SK-N-SH treated with all-trans-retinoic acid at 6 μM for 48 hours (cell line): ENCODE data around the gene PLA2G4F.

Source experiments
- ATAC-seq: fragments of 200-7000 bp; cut with Tn5 transposase; 3 replicates; pipeline ENCODE4 v1.9.1; 2020; ENCODE audit warnings: mild to moderate bottlenecking, moderate library complexity
- BACH2 ChIP-seq: fragments of 250-450 bp; sonication (Bioruptor Pico); IDR thresholded peaks from 2 replicates; pipeline ENCODE4 v1.9.0; 2021; ENCODE audit warnings: mild to moderate bottlenecking, borderline replicate concordance
- CSDC2 ChIP-seq: fragments of 250-450 bp; sonication (Bioruptor Pico); IDR thresholded peaks from 2 replicates; pipeline ENCODE4 v1.5.0; 2020; ENCODE audit warnings: mild to moderate bottlenecking, moderate library complexity
- ESRRG ChIP-seq: fragments of 250-450 bp; sonication (Bioruptor Pico); IDR thresholded peaks from 2 replicates; pipeline ENCODE4 v1.6.1; 2021; ENCODE audit warnings: mild to moderate bottlenecking
- ISL1 ChIP-seq: fragments of 250-450 bp; sonication (Bioruptor Pico); IDR thresholded peaks from 2 replicates; pipeline ENCODE4 v2.1.2; 2022; ENCODE audit warnings: mild to moderate bottlenecking, moderate library complexity
- OSR1 ChIP-seq: fragments of 250-450 bp; sonication (Bioruptor Pico); IDR thresholded peaks from 2 replicates; pipeline ENCODE4 v1.8.0; 2022; ENCODE audit warnings: moderate library complexity, mild to moderate bottlenecking, inconsistent platforms
- RARB ChIP-seq: fragments of 250-450 bp; sonication (Bioruptor Pico); IDR thresholded peaks from 2 replicates; pipeline ENCODE4 v1.8.0; 2021; ENCODE audit warnings: mild to moderate bottlenecking, moderate library complexity
- TCF4 ChIP-seq: fragments of 250-450 bp; sonication (Bioruptor Pico); IDR thresholded peaks from 2 replicates; pipeline ENCODE4 v1.8.0; 2021; ENCODE audit warnings: mild to moderate bottlenecking, moderate library complexity, borderline replicate concordance
- TOX ChIP-seq: fragments of 250-450 bp; sonication (Bioruptor Pico); IDR thresholded peaks from 2 replicates; pipeline ENCODE4 v1.8.0; 2021; ENCODE audit warnings: mild to moderate bottlenecking, moderate library complexity, borderline replicate concordance
- ZC3H10 ChIP-seq: fragments of 250-450 bp; sonication (Bioruptor Pico); IDR thresholded peaks from 2 replicates; pipeline ENCODE4 v1.5.1; 2021; ENCODE audit warnings: mild to moderate bottlenecking, moderate library complexity
- ZFP3 ChIP-seq: fragments of 250-450 bp; sonication (Bioruptor Pico); IDR thresholded peaks from 2 replicates; pipeline ENCODE4 v1.5.0; 2020; ENCODE audit warnings: mild to moderate bottlenecking, moderate library complexity
- ZFP30 ChIP-seq: fragments of 450-650 bp; formaldehyde crosslinking; IDR thresholded peaks from 2 replicates; pipeline ENCODE4 v1.5.0; 2022; ENCODE audit warnings: mild to moderate bottlenecking, moderate library complexity
- ZNF565 ChIP-seq: fragments of 450-650 bp; formaldehyde crosslinking; conservative IDR thresholded peaks from 2 replicates; pipeline ENCODE4 v1.5.0; 2020; ENCODE audit warnings: low read depth, mild to moderate bottlenecking, moderate library complexity
- ZNF70 ChIP-seq: fragments of 450-650 bp; formaldehyde crosslinking; IDR thresholded peaks from 2 replicates; pipeline ENCODE4 v1.5.0; 2020; ENCODE audit warnings: mild to moderate bottlenecking, moderate library complexity
- ZNF8 ChIP-seq: fragments of 450-650 bp; formaldehyde crosslinking; IDR thresholded peaks from 2 replicates; pipeline ENCODE4 v1.5.0; 2020; ENCODE audit warnings: mild to moderate bottlenecking, moderate library complexity
- TF ChIP-seq, protein P1 (sequence below): fragments of 250-450 bp; sonication (Bioruptor Pico); IDR thresholded peaks from 2 replicates; pipeline ENCODE4 v1.5.1; 2021; ENCODE audit warnings: mild to moderate bottlenecking, moderate library complexity
- TF ChIP-seq, protein P2 (sequence below): fragments of 250-450 bp; sonication (Bioruptor Pico); IDR thresholded peaks from 2 replicates; pipeline ENCODE4 v1.5.1; 2020; ENCODE audit warnings: low read depth, mild to moderate bottlenecking, moderate library complexity
- TF ChIP-seq, protein P3 (sequence below): fragments of 250-450 bp; sonication (Bioruptor Pico); IDR thresholded peaks from 2 replicates; pipeline ENCODE4 v1.8.0; 2021; ENCODE audit warnings: low read depth, mild to moderate bottlenecking, moderate library complexity, borderline replicate concordance
- TF ChIP-seq, protein P4 (sequence below): fragments of 250-450 bp; sonication (Bioruptor Pico); IDR thresholded peaks from 2 replicates; pipeline ENCODE4 v1.5.0; 2020; ENCODE audit warnings: mild to moderate bottlenecking, moderate library complexity
- TF ChIP-seq, protein P5 (sequence below): fragments of 250-450 bp; sonication (Bioruptor Pico); IDR thresholded peaks from 2 replicates; pipeline ENCODE4 v1.8.0; 2020; ENCODE audit warnings: mild to moderate bottlenecking, moderate library complexity, borderline replicate concordance

The PLA2G4F gene

DNA sequence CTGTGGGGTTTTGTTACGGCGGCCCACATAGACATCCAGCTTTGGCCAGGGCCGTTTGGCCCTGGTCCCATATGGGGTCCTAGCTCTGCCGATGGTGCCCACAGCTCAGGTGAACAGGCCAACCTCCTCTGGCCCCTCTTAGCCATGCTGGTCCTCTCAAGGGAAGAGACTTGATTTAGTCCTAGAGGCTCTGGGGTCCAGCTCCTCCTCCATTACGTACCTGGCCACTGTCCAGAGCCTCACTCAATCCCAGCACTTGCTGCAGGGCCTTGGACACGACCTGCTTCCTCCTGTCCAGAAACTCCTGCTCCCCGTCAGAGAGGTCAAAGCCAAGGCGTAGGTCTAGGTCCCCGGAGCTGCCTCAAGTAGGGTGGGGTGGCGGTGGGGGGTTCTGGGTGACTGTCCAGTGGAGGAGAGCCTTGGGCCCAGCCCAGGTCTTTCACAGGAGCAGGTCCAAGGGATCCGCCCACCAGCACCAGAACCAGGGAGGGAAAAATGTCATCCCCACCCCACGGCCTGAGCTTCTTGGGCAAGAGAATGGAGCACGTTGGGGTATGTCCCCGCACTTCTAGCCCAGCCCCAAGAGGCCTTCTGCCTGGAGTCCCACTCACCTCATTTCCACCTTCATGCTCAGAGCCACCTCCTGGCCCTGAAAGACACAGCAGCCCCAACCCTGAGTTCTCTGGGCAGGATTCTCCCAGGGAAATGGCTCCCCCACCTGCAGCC is 6.8 kb downstream of the PLA2G4F start (continued):
- TF ChIP-seq, protein P1, sequence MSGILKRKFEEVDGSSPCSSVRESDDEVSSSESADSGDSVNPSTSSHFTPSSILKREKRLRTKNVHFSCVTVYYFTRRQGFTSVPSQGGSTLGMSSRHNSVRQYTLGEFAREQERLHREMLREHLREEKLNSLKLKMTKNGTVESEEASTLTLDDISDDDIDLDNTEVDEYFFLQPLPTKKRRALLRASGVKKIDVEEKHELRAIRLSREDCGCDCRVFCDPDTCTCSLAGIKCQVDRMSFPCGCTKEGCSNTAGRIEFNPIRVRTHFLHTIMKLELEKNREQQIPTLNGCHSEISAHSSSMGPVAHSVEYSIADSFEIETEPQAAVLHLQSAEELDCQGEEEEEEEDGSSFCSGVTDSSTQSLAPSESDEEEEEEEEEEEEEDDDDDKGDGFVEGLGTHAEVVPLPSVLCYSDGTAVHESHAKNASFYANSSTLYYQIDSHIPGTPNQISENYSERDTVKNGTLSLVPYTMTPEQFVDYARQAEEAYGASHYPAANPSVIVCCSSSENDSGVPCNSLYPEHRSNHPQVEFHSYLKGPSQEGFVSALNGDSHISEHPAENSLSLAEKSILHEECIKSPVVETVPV (CRISPR knock-in tag): no peak
- TF ChIP-seq, protein P2, sequence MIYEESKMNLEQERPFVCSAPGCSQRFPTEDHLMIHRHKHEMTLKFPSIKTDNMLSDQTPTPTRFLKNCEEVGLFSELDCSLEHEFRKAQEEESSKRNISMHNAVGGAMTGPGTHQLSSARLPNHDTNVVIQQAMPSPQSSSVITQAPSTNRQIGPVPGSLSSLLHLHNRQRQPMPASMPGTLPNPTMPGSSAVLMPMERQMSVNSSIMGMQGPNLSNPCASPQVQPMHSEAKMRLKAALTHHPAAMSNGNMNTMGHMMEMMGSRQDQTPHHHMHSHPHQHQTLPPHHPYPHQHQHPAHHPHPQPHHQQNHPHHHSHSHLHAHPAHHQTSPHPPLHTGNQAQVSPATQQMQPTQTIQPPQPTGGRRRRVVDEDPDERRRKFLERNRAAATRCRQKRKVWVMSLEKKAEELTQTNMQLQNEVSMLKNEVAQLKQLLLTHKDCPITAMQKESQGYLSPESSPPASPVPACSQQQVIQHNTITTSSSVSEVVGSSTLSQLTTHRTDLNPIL (CRISPR knock-in tag): no peak
- TF ChIP-seq ZNF565 (no peak), ZFP30 (CRISPR knock-in tag) (no peak)

DNA sequence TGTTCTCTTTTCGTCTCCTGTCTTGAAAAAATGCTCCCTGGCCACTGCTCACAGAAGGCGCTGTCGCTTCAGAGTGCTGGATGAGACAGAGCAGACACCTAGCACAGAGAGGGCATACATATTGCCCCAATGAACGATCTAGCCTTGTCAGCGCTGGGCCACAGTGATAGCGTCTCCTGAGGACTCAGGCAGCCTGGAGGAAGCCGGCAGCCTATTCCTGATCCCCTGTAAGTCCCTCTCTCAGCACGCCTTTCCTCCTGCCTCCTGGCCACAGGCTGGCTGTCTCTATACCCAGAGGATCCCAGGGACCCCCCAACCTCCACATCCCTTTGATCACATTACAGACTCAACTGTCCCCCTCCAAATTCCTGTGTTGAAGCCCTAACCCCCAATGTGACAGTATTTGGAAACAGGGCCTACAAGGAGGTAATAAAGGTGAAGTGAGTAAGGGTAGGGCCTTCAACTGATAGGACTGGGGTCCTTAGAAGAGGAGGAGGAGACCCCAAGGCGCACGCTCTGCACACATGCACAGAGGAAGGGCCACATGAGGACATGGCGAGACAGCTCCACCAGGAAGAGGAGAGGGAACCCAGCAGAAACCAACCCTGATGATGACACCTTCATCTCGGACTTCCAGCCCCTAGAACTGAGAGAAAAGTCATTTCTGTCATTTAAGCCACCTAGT is 7.5 kb downstream of the PLA2G4F start:
- ATAC-seq: no peak
- TF ChIP-seq ISL1 (no peak), ZFP30 (CRISPR knock-in tag) (no peak), CSDC2 (CRISPR knock-in tag) (no peak), ESRRG (no peak), BACH2 (no peak), ZNF8 (CRISPR knock-in tag) (no peak), ZC3H10 (CRISPR knock-in tag) (no peak), OSR1 (CRISPR knock-in tag) (no peak), TOX (CRISPR knock-in tag) (no peak), ZFP3 (CRISPR knock-in tag) (no peak)
- TF ChIP-seq, protein P1 (CRISPR knock-in tag): no peak
- TF ChIP-seq, protein P3, sequence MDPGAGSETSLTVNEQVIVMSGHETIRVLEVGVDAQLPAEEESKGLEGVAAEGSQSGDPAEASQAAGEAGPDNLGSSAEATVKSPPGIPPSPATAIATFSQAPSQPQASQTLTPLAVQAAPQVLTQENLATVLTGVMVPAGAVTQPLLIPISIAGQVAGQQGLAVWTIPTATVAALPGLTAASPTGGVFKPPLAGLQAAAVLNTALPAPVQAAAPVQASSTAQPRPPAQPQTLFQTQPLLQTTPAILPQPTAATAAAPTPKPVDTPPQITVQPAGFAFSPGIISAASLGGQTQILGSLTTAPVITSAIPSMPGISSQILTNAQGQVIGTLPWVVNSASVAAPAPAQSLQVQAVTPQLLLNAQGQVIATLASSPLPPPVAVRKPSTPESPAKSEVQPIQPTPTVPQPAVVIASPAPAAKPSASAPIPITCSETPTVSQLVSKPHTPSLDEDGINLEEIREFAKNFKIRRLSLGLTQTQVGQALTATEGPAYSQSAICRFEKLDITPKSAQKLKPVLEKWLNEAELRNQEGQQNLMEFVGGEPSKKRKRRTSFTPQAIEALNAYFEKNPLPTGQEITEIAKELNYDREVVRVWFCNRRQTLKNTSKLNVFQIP (CRISPR knock-in tag): no peak

DNA sequence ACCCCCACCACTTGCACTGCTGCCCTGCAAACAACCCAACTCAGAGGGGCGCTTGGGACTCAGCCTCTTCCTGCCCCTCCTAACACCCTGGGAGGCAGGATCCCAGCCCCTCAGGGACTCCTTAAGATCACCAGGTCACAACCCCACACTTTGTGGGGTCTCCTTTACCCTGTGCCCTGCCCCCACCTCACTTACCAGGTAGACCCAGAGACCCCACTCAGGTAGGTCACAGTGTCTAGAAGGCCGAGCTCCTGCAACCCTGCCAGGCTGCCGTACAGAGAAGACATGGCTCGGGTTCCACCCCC is 9.1 kb downstream of the PLA2G4F start:
- ATAC-seq: no peak
- TF ChIP-seq ZC3H10 (CRISPR knock-in tag) (no peak), TOX (CRISPR knock-in tag) (no peak), ZNF70 (CRISPR knock-in tag) (no peak), RARB (no peak)

DNA sequence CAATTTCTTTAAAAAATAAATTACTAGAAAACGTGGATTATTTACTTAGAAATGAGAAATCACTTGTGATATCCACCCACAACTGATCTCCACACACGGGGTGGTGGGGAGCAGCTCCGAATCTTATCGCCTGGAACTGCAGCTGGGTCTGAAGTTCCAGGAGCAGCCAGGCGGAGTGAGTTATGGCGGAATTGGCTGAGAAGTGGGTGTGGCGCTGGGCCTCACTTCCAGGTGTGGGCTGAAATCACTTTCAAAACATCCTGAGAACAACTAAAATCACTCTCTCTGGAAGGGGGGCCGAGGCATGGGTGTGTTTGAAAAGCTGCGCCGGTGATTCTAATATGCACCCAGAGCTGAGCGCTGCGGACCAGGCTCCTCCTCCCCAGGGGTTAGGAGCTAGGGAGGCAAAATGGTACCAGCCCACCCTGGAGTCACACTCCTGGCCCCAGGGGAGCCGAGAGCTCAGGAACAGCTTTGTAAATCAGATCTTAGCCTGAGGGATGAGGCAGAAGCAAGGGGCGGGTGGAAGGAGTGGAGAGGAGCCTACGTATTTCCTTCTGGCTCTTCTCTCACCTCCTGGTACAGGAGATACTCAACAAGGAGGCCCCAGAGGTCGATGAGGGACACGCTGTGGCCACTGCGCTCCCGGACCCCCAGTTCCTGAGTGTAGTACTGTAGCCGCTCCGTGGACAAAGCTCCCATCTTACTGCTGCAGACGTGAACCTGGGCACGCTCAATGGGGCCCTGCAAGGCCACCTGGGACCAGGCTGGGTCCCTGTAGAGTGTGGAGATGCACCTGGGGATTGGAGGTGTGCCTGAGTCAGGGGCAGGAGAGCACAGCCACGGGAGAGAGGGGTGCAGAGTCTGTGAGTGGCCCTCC is 9.6 kb downstream of the PLA2G4F start:
- no peak for ATAC-seq
- TF ChIP-seq CSDC2 (CRISPR knock-in tag): no peak
- TF ChIP-seq ZFP30 (CRISPR knock-in tag): no peak
- TF ChIP-seq ZFP3 (CRISPR knock-in tag): no peak
- TF ChIP-seq, protein P1 (CRISPR knock-in tag): no peak
- no peak for TF ChIP-seq ZNF8 (CRISPR knock-in tag)
- TF ChIP-seq, protein P4, sequence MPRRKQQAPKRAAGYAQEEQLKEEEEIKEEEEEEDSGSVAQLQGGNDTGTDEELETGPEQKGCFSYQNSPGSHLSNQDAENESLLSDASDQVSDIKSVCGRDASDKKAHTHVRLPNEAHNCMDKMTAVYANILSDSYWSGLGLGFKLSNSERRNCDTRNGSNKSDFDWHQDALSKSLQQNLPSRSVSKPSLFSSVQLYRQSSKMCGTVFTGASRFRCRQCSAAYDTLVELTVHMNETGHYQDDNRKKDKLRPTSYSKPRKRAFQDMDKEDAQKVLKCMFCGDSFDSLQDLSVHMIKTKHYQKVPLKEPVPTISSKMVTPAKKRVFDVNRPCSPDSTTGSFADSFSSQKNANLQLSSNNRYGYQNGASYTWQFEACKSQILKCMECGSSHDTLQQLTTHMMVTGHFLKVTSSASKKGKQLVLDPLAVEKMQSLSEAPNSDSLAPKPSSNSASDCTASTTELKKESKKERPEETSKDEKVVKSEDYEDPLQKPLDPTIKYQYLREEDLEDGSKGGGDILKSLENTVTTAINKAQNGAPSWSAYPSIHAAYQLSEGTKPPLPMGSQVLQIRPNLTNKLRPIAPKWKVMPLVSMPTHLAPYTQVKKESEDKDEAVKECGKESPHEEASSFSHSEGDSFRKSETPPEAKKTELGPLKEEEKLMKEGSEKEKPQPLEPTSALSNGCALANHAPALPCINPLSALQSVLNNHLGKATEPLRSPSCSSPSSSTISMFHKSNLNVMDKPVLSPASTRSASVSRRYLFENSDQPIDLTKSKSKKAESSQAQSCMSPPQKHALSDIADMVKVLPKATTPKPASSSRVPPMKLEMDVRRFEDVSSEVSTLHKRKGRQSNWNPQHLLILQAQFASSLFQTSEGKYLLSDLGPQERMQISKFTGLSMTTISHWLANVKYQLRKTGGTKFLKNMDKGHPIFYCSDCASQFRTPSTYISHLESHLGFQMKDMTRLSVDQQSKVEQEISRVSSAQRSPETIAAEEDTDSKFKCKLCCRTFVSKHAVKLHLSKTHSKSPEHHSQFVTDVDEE (CRISPR knock-in tag): no peak
- TF ChIP-seq ISL1: no peak
- TF ChIP-seq ZNF565: no peak
- TF ChIP-seq, protein P2 (CRISPR knock-in tag): no peak
- TF ChIP-seq, protein P5, sequence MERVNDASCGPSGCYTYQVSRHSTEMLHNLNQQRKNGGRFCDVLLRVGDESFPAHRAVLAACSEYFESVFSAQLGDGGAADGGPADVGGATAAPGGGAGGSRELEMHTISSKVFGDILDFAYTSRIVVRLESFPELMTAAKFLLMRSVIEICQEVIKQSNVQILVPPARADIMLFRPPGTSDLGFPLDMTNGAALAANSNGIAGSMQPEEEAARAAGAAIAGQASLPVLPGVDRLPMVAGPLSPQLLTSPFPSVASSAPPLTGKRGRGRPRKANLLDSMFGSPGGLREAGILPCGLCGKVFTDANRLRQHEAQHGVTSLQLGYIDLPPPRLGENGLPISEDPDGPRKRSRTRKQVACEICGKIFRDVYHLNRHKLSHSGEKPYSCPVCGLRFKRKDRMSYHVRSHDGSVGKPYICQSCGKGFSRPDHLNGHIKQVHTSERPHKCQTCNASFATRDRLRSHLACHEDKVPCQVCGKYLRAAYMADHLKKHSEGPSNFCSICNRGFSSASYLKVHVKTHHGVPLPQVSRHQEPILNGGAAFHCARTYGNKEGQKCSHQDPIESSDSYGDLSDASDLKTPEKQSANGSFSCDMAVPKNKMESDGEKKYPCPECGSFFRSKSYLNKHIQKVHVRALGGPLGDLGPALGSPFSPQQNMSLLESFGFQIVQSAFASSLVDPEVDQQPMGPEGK: no peak
- no peak for TF ChIP-seq TCF4 (CRISPR knock-in tag)
- no peak for TF ChIP-seq ZNF70 (CRISPR knock-in tag)
